ENCODE results near the gene AHR. TPM values are rescaled to one million over a fixed set of nuclear protein-coding genes. Genes with fewer than 3 reads are reported as not detected.

The AHR gene
- total RNA-seq, 6 donors from 2014 or later: 68.8 to 236 (median 95.6) TPM

DNA sequence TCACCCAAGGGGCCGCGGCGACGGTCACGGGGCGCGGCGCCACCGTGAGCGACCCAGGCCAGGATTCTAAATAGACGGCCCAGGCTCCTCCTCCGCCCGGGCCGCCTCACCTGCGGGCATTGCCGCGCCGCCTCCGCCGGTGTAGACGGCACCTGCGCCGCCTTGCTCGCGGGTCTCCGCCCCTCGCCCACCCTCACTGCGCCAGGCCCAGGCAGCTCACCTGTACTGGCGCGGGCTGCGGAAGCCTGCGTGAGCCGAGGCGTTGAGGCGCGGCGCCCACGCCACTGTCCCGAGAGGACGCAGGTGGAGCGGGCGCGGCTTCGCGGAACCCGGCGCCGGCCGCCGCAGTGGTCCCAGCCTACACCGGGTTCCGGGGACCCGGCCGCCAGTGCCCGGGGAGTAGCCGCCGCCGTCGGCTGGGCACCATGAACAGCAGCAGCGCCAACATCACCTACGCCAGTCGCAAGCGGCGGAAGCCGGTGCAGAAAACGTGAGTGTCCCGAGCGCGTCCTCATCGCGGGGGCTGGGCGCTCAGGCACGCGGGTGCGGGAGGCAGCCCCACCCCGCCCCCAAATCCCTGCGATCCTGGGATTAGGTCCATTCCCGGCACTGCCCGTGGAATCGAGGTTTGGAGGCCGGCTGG is 509 bp downstream of the AHR start:
- Histone ChIP-seq H3K4me1 (peaks cover 6 to 26% (median 14%) of the 10 kb centered on the region in 4 donors), H3K27ac (peak overlapping the region; percentile 93 to 99 (median 96)), H3K27me3 (no peaks in the 10 kb centered on the region), H3K9me3 (no peaks in the 10 kb centered on the region), H3K36me3 (no peaks in the 10 kb centered on the region), H3K4me3 (peak overlapping the region; percentile 64 to 100 (median 81))
- TF ChIP-seq, protein P1, sequence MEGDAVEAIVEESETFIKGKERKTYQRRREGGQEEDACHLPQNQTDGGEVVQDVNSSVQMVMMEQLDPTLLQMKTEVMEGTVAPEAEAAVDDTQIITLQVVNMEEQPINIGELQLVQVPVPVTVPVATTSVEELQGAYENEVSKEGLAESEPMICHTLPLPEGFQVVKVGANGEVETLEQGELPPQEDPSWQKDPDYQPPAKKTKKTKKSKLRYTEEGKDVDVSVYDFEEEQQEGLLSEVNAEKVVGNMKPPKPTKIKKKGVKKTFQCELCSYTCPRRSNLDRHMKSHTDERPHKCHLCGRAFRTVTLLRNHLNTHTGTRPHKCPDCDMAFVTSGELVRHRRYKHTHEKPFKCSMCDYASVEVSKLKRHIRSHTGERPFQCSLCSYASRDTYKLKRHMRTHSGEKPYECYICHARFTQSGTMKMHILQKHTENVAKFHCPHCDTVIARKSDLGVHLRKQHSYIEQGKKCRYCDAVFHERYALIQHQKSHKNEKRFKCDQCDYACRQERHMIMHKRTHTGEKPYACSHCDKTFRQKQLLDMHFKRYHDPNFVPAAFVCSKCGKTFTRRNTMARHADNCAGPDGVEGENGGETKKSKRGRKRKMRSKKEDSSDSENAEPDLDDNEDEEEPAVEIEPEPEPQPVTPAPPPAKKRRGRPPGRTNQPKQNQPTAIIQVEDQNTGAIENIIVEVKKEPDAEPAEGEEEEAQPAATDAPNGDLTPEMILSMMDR (IDR thresholded peaks at IDR 0.05): peak in 2 of 6 experiments; percentile 11 to 20
- TF ChIP-seq POLR2A (IDR thresholded peaks at IDR 0.05) (peak in 2 of 4 donors; percentile 5 to 77), POLR2AphosphoS5 (IDR thresholded peaks at IDR 0.05) (no peak)
- ATAC-seq (ENCODE audit: low FRiP score in 2 of 2) (peak; percentile 77 to 82), DNase-seq (peak; percentile 59 to 92)
- 0% methylated on average over 2 to 21 of the region's 81 CpGs for WGBS, 2 donors

DNA sequence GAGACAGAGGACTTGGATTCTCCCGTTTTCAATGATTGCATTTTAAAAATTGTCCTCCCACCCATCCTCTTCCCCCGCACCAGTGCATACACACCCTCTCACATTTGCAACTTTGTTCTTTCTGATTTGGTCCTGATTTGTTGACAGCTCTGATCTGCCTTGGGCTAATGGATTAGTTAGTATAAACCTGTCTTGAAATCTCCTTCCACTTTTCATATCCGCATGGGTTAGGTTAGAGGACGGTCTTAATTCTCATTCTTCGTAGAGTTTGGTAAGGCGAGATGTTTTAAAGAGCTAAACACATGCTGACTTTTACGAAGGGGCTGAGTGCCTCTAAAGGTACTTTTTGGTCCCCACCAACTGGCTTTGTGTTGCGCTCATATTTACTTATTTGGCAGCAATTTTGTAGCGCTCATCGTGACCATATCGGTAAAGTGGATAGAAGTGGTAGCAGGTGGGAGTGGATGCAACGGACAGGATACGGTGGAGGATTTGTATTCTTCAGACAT is 1.1 kb downstream of the AHR start:
- Histone ChIP-seq H3K27ac (peak overlapping the region; percentile 93 to 99 (median 96)), H3K36me3 (no peaks in the 10 kb centered on the region), H3K4me1 (peaks cover 11 to 32% (median 18%) of the 10 kb centered on the region in 4 donors), H3K27me3 (no peaks in the 10 kb centered on the region), H3K4me3 (peak overlapping the region; percentile 64 to 100 (median 81)), H3K9me3 (no peaks in the 10 kb centered on the region)
- ATAC-seq (ENCODE audit: low FRiP score in 2 of 2) (peak in 1 of 2 donors; percentile 20), DNase-seq (no peak)
- TF ChIP-seq EP300 (IDR thresholded peaks at IDR 0.05) (no peak), POLR2A (IDR thresholded peaks at IDR 0.05) (no peak), POLR2AphosphoS5 (IDR thresholded peaks at IDR 0.05) (no peak)
- TF ChIP-seq, protein P1 (IDR thresholded peaks at IDR 0.05): peak in 1 of 6 experiments; percentile 15
- 0 to 1% methylated on average over 13 of the region's 13 CpGs for WGBS, 2 donors

DNA sequence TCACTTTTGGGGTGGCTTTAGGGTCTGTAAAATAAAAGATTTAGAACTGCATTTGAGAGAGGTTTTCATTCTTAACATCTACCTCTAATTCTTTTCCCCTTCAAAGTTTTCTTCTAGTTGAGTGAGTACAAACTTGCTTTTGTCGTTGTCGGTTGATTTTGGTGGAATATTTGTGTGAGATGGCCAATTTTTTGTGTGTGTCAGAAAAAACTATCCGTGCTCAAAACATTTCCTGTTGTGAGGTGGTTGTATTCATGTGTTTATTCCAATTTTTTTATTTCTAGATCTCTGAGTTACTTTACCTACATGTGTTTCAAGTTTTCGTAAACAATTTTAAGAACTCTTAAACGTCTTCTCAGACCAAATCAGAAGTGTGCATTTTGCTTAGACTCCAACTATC is 1.6 kb downstream of the AHR start:
- H3K36me3 ChIP-seq: no peaks in the 10 kb centered on the region
- H3K27ac ChIP-seq: peak overlapping the region; percentile 93 to 99 (median 96)
- no peaks in the 10 kb centered on the region for H3K27me3 ChIP-seq
- peaks cover 16 to 37% (median 23%) of the 10 kb centered on the region in 4 donors for H3K4me1 ChIP-seq
- 3 to 4% methylated on average over 5 of the region's 5 CpGs for WGBS, 2 donors
- ATAC-seq (ENCODE audit: low FRiP score in 2 of 2) (no peak), DNase-seq (no peak)
- TF ChIP-seq POLR2A (IDR thresholded peaks at IDR 0.05): no peak
- TF ChIP-seq EP300 (IDR thresholded peaks at IDR 0.05): no peak
- TF ChIP-seq POLR2AphosphoS5 (IDR thresholded peaks at IDR 0.05): no peak
- TF ChIP-seq, protein P1 (IDR thresholded peaks at IDR 0.05): no peak
- no peaks in the 10 kb centered on the region for H3K9me3 ChIP-seq
- peak overlapping the region; percentile 64 to 100 (median 81) for H3K4me3 ChIP-seq

DNA sequence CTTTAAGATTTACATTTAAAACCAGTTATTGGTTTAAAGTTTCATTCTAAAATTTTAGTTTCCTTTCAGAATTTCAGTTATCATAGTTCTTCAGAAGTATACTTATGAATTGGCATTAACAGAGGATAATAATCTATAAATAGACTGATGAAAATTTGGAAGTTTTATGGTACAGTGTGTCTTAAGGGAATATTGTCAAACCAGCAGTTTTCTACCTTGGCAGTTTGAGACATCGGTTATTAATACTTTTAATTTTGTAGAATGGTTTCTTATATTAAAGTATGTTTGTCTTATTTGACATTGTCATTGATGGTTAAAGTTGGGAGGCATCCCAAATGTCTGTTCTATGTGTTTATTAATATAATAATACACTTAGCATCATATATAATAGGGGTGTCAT is 2.0 kb downstream of the AHR start:
- ATAC-seq (ENCODE audit: low FRiP score in 2 of 2) (no peak), DNase-seq (no peak)
- Histone ChIP-seq H3K27me3 (no peaks in the 10 kb centered on the region), H3K36me3 (no peaks in the 10 kb centered on the region), H3K4me1 (peaks cover 20 to 41% (median 27%) of the 10 kb centered on the region in 4 donors), H3K4me3 (peak overlapping the region; percentile 64 to 100 (median 81)), H3K9me3 (no peaks in the 10 kb centered on the region), H3K27ac (peak overlapping the region; percentile 93 to 99 (median 96))
- TF ChIP-seq POLR2A (IDR thresholded peaks at IDR 0.05) (no peak), POLR2AphosphoS5 (IDR thresholded peaks at IDR 0.05) (no peak), EP300 (IDR thresholded peaks at IDR 0.05) (no peak)
- TF ChIP-seq, protein P1 (IDR thresholded peaks at IDR 0.05): no peak
- 18 to 22% methylated on average over 1 of the region's 1 CpG for WGBS, 2 donors

Data from upper lobe of left lung (tissue), 6 donors.